ENCODE data around the gene SOBP. TPM values are rescaled to one million over a fixed set of nuclear protein-coding genes. Genes with fewer than 3 reads are reported as not detected.

SOBP gene
- total RNA-seq, 4 donors from 2014 or later, result 0.27 to 2.7 (median 1.5) TPM

GRCh38 chr6:107642095-107642860 lies 152.4 kb downstream of the SOBP start:
- no peak overlapping the region for H3K4me3 ChIP-seq (ENCODE audit: low read depth, poor library complexity, severe bottlenecking)
- TF ChIP-seq CTCF (IDR thresholded peaks at IDR 0.05) (no peak), POLR2A (IDR thresholded peaks at IDR 0.05) (no peak)
- 59 to 65% methylated on average over 3 of the region's 3 CpGs for WGBS, 2 donors
- DNase-seq (ENCODE audit: low spot score in 2 of 2), result no peak
- intact Hi-C loops (cut with DNase I; ENCODE audit: low total_unique reads), result no loop called here

GRCh38 chr6:107642861-107643328 lies 153.0 kb downstream of the SOBP start:
- no peak overlapping the region for H3K4me3 ChIP-seq (ENCODE audit: low read depth, poor library complexity, severe bottlenecking)
- no peak for TF ChIP-seq POLR2A (IDR thresholded peaks at IDR 0.05)
- TF ChIP-seq CTCF (IDR thresholded peaks at IDR 0.05), result no peak
- no peak for DNase-seq (ENCODE audit: low spot score in 2 of 2)
- WGBS, 2 donors, result 62 to 71% methylated on average over 3 of the region's 3 CpGs
- intact Hi-C loops (cut with DNase I; ENCODE audit: low total_unique reads), result no loop called here

- intact Hi-C loops (cut with DNase I; ENCODE audit: low total_unique reads), result no loop called here
- 51 to 59% methylated on average over 1 of the region's 1 CpG for WGBS, 2 donors
- H3K4me3 ChIP-seq (ENCODE audit: low read depth, poor library complexity, severe bottlenecking), result no peak overlapping the region
- TF ChIP-seq POLR2A (IDR thresholded peaks at IDR 0.05) (no peak), CTCF (IDR thresholded peaks at IDR 0.05) (no peak)
- DNase-seq (ENCODE audit: low spot score in 2 of 2), result no peak
These were observed 154.6 kb downstream of the SOBP start for GRCh38 chr6:107644513-107644912.

- TF ChIP-seq CTCF (IDR thresholded peaks at IDR 0.05), result no peak
- TF ChIP-seq POLR2A (IDR thresholded peaks at IDR 0.05), result no peak
- peak in 1 of 2 donors; percentile 29 for DNase-seq (ENCODE audit: low spot score in 2 of 2)
- H3K4me3 ChIP-seq (ENCODE audit: low read depth, poor library complexity, severe bottlenecking), result no peak overlapping the region
- WGBS, 2 donors, result 78 to 88% methylated on average over 4 of the region's 4 CpGs
- intact Hi-C loops (cut with DNase I; ENCODE audit: low total_unique reads), result no loop called here
These were observed 155.8 kb downstream of the SOBP start for GRCh38 chr6:107645740-107646139.

- TF ChIP-seq POLR2A (IDR thresholded peaks at IDR 0.05), result no peak
- no peak for TF ChIP-seq CTCF (IDR thresholded peaks at IDR 0.05)
- intact Hi-C loops (cut with DNase I; ENCODE audit: low total_unique reads), result no loop called here
- H3K4me3 ChIP-seq (ENCODE audit: low read depth, poor library complexity, severe bottlenecking), result no peak overlapping the region
- DNase-seq (ENCODE audit: low spot score in 2 of 2), result peak; percentile 63 to 90
- WGBS, 2 donors, result 59 to 77% methylated on average over 9 of the region's 9 CpGs
These were observed 156.3 kb downstream of the SOBP start for GRCh38 chr6:107646176-107646575.
